Neural progenitor cell (in vitro differentiated cells): Measurements from ENCODE around the gene SND1.

Experiments
- CTCF ChIP-seq: fragments of 200-600 bp; sonication (generic); IDR thresholded peaks from 2 replicates; pipeline ENCODE4 v1.5.1; 2017; ENCODE audit warnings: antibody characterized with exemption, mild to moderate bottlenecking
- EZH2 ChIP-seq: fragments of 200-600 bp; sonication (generic); IDR thresholded peaks from 2 replicates; pipeline ENCODE4 v1.6.1; 2017; ENCODE audit warnings: antibody characterized with exemption, mild to moderate bottlenecking, moderate library complexity

- TF ChIP-seq CTCF (peak; percentile 87), EZH2 (no peak)
These were observed 483.7 kb downstream of the SND1 start for GRCh38 chr7:128135515-128136214.
